Stimulated activated CD4-positive, alpha-beta T cell treated with anti-CD3 and anti-CD28 coated beads, Interleukin-1b, Interleukin-23, amount 100 ng/mL, for 1 hour (primary cell): ENCODE measurements around the gene DNAJC3.
"Not testable (repeated sequence)": the region's sequence is repeated elsewhere in the genome, so short reads cannot be mapped to it uniquely, and the experiment has no call there.

Experiments used
- DNase-seq, 2 donors: peaks; one replicate each; pipeline ENCODE4 v3.0.0-alpha.2; 2020; ENCODE audit warnings: low read depth in 2 of 2

DNAJC3 gene

GRCh38 chr13:95781016-95781415 lies 104.1 kb downstream of the DNAJC3 start:
- DNase-seq = no peak

- DNase-seq = not testable (repeated sequence)
Observed at GRCh38 chr13:95781940-95782339, 105.0 kb downstream of the DNAJC3 start.

GRCh38 chr13:95783747-95784146 lies 106.8 kb downstream of the DNAJC3 start:
- no peak for DNase-seq

- DNase-seq = no peak
Observed at GRCh38 chr13:95784161-95784899, 107.4 kb downstream of the DNAJC3 start.

DNA sequence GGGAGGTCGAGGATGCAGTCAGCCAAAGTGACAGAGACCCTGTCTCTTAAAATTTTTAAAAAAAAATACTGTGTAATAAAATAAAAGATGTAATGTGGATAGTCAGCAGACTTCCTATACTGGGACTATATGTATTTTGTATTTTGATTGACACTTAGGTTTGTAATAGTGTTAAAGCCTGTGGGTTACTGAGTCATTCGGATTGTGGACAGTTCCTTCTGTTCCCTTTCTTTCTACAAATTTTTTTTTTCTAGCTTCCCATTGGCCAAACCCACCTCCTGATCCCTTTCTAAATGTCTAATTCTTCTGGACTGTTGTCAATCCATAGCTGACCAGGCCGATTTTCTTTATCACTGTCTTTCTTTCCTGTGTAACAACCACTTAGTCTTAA lies 108.0 kb downstream of the DNAJC3 start:
- no peak for DNase-seq

DNA sequence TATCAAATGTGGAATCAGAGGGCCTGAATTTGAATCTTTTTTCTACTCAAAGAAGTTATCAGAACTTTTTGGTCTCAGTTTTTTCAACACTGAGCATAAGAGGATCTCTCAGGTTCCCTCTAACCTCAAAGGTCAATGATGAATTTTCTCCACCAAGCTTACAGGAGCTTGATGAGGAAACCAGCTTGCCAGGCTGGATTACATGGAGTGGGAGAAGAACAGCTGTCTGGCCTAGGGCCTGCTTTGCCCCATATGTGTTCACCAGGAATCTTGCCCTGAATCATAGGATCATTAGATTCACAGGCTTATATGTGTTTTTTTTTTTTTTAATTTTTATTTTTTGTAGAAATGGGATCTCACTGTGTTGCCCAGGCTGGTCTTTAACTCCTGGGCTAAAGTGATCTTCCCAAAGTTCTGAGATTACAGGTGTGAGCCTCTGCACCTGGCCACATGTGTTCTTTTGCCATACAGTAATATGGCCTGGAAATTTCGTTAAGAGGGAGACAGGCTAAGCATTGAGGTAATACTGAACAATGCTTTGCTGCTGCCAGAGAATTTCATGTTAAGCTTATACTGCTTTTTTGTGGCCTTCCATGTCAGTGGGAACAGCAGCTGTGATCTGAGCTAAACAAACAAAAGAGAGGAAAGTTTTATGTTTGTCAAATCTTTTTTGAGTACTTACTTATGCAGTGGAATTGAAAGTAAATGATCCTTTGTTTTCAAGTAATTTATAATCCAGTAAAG lies 110.6 kb downstream of the DNAJC3 start:
- DNase-seq = no peak

- no peak for DNase-seq
Observed at GRCh38 chr13:95788100-95788463, 111.1 kb downstream of the DNAJC3 start.

DNA sequence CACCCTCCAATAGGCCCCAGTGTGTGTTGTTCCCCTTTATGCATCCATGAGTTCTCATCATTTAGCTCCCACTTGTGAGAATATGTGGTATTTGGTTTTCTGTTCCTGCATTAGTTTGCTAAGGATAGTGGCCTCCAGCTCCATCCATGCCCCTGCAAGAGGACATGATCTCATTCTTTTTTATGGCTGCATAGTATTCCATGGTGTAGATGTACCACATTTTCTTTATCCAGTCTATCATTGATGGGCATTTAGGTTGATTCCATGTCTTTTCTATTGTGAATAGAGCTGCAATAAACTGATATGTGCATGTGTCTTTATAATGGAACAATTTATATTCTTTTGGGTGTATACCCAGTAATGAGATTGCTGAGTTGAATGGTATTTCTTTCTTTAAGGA lies 112.4 kb downstream of the DNAJC3 start:
- DNase-seq = not testable (repeated sequence)

DNA sequence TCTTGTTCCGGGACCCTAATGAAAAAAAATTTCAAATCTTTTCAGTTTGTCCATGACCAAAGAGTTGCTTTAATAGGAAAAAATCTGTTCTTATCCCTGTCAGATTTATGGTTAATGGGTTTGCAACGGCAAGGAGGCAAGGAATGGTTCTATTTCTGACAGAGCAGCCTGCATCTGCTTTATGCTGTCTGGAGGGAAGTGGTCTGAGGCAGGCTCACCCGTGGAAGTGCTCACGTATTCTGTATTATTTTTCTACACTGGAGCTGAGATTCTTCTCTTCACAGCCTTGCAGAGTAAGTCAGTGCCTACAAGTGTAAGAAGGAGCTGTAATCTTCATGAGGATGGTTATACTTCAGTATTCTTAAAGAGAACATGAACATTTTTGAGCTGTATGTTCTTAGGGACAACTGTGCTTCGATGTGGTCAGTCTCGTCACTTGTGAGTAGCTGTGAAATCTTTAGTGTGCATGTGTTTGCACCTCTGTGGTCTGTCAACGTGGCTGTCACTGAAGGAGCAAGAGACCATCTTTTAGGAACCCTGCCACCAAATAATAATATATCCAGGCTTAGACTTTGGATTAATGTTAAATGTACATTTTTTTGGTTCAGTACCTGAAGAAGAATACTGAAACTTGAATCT lies 114.3 kb downstream of the DNAJC3 start:
- no peak for DNase-seq

DNA sequence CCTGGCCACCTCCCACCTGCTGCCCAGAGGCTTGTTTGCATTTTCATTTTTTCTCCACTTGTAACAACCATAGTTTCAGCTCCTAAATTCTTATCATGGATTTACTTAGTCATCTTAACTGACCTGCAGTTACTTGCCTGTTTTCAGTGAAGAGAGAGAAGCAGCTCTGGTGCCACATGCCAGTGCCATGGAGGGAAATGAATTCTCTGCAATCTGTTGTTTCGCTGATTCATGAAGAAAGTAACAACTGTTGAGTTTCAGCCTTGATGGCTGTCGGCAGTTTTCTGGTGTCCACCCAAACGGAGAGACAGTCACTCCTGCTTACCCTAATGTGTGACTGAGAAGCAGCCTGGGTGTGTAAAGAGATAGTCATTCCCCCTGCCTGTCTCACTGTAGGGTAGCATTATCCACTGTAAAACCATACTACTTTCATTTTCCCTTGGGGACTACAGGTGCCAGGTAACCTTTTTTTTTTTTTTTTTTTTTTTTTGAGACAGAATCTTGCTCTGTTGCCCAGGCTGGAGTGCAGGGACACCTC lies 116.1 kb downstream of the DNAJC3 start:
- DNase-seq = no peak

DNA sequence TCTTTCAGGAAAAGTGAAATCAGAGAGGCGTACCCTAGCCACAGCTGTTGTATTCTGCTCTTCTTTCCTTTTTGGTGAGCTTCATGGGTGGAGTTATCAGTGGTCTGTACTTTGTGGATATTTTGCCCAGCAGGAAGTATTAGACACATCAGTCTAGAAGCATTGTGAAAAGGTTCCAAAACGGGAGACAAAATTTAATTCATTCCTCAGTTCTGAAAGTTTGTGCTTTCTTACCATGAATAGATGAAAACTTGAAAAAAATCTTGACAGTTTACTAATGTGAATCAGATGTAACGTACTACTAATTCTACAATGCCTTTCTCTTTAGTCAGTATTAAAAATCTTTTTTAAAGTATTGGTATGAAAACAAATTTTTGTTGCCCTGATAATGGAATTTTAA lies 116.8 kb downstream of the DNAJC3 start:
- DNase-seq = no peak

DNA sequence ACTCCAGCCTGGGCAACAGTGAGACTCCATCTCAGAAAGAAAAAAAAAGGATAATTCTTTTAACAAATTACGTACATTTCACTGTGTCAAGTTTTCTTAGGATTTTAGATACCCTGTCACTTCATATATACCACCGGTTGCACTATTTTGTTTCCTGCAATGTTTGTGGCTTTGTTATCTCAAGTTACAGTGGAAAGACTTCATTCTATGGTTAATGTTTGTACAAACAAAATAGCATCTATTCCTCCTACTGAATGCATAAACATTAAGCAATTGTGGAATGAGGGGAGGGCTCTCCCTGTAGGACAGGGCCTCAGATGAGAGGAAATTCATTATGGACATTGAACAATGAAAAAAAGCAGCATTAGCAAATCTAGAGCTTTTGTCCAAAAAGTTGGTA lies 120.1 kb downstream of the DNAJC3 start:
- DNase-seq = no peak

DNA sequence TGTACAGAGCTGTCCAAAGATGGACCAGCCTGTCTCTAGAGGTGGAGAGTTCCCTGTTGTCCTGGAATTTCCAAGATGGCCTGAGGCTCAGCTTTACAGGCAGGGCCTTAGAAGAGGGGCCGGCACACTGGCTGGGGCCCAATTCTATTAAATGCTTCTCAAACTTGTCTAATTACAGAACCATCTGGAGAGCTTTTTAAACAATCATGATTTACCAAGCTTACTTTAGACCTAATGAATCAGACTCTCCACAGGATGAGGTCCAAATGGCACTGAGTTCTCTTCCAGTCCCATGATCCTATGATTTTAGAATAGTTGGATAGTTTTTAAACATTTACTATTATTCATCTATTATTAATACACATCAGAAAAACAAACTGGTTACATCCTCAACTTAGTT lies 123.5 kb downstream of the DNAJC3 start:
- no peak for DNase-seq

- no peak for DNase-seq
Observed at GRCh38 chr13:95801825-95802224, 124.9 kb downstream of the DNAJC3 start.

DNA sequence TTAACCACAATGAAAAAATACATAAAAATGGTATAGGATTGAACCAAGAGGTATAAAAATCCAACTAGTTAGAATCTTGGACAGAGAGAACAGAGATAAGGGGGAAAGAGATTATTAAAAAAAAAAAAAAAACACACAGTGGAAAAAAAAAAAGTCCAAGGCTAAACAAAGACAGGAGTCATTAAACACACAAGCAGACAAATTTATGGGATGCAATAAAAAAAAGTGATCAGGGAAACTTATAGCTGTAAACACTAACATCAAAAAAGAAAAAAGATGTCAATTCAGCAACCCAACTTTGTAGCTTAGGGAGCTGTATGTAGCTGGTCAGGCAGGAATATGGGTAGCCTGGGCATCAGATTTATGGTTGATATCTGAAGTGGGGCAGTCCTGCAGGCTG lies 129.0 kb downstream of the DNAJC3 start:
- DNase-seq = no peak

DNA sequence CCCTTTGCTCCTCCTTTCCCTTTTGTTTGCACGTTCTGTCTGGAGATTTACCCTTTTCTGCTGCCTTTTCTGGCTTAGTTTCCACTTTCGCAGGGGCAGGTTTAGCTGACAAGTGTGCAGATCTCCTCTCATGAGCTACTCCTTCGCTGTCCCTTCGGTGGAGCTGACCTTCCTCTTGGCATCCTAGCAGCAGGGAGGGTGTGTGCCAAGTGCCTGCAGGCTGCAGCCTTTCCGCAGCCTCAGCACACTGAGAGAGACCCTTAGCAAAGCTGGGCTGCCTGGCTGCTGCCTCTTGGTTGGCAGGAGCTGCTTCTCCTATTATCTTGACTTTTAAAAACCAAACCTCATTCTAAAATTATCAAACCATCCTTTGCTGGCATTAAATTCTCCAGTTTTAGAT lies 132.5 kb downstream of the DNAJC3 start:
- no peak for DNase-seq

DNA sequence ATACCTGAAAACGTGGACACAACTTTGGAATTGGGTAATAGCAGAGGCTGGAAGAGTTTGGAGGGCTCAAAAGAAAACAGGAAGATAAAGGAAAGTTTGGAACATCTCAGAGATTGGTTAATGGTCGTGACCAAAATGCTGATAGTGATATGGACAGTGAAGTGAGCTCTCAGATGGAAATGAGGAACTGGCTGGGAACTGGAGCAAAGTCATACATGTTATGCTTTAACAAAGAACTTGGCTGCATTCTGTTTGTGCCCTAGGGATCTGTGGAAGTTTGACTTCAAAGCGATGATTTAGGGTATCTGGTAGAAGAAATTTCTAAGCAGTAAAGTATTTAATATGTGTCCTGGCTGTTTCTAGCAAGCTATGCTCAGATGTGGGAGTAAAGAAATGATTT lies 136.2 kb downstream of the DNAJC3 start:
- no peak for DNase-seq

- no peak for DNase-seq
Observed at GRCh38 chr13:95814495-95814894, 137.6 kb downstream of the DNAJC3 start.

GRCh38 chr13:95822303-95822702 lies 145.4 kb downstream of the DNAJC3 start:
- DNase-seq = no peak

- DNase-seq = no peak
Observed at GRCh38 chr13:95833126-95833525, 156.2 kb downstream of the DNAJC3 start.

DNA sequence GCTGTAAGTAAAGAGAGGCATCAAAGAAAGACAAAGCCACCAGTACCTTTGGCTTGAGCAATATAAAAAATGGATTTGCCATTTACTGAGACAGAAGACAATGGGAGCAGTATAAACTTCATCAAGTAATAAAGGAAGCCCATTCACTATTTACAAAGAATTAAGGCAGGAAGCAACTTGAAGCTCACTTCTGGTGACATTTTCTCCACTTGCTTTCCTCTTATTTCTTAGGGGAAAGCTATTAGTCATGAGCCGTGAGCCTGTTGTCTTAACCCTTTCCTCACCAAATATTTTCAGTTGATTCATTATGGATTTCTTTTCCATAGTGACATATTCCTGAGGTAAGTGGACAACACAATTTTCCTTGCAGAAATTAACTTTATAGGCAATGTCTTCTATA lies 156.8 kb downstream of the DNAJC3 start:
- no peak for DNase-seq

DNA sequence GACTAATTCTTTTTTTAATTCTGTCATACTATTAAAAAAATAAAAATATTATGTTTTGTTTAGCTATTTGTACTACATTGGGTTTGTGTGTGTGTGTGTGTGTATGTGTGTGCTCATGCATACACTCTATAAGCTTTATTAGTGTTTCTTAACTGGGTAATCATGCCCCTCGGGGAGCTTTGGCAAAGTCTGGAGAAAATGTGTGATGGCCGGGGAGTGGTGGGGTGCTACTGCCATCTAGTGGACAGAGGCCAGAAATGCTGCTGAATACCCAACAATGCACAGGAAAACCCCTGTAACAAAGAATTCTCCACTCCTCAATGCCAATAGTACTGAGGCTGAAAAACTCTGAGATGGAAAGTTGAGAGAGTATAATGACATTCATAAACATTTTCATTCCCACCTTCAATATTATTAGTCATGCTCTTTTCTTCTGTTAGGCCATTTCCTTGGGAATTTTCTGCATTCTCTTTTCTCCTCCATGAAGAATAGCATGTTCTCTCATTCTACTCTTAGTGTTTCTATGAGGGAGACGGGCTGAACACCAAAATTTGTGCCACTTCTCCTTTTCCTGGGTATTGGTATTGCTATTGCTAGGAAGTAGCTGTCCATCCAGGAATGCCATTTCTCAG lies 157.3 kb downstream of the DNAJC3 start:
- peak; percentile 38 to 46 for DNase-seq
